ENCODE measurements around the gene PXK.
"Not testable (repeated sequence)": the region's sequence is repeated elsewhere in the genome, so short reads cannot be mapped to it uniquely, and the experiment has no call there.

The PXK gene

DNA sequence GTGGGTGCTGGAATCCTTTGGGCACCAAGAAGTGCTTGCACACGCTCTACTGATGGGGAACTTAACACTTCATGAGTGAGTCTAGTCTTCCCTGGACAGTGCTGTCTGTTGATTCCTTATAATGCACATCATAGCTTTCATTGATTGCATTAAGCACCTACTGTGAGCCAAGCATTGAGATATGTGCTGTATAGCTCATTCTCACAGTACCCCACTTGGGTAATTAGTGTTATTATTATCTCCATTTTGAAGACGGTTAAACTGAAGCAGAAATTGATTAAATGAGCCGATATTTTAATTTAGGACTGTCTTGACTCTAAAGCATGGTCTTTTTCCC lies 101.4 kb downstream of the PXK start:
- DNase-seq = no peak
- Histone ChIP-seq H3K27ac (ENCODE audit: low read length) (no peak overlapping the region), H3K4me2 (ENCODE audit: low read depth, low read length) (peak overlapping the region; percentile 69), H3K79me2 (ENCODE audit: low read length) (peaks cover 20% of the 10 kb centered on the region), H3K9ac (ENCODE audit: low read length) (peak overlapping the region; percentile 17; the same call in 1 of the 2 replicates), H3K9me3 (replicated peaks; ENCODE audit: insufficient read depth, low read length) (no peaks in the 10 kb centered on the region), H3K4me3 (ENCODE audit: low read length) (peak overlapping the region; percentile 53), H3K9me2 (replicated peaks; ENCODE audit: insufficient read depth, low read length) (no peaks in the 10 kb centered on the region), H4K20me1 (ENCODE audit: insufficient read depth, low read length) (no peaks in the 10 kb centered on the region), H2AFZ (ENCODE audit: low read length) (peak overlapping the region; percentile 55), H3K4me1 (ENCODE audit: low read length) (peaks cover 5% of the 10 kb centered on the region), H3K27me3 (replicated peaks; ENCODE audit: insufficient read depth, low read length) (no peaks in the 10 kb centered on the region), H3K36me3 (replicated peaks; ENCODE audit: insufficient read depth, low read length) (peaks cover 4% of the 10 kb centered on the region; the same call in 1 of the 2 replicates), H3F3A (ENCODE audit: insufficient read depth, low read length) (no peaks in the 10 kb centered on the region)
- TF ChIP-seq EZH2 (optimal IDR thresholded peaks at IDR 0.05; ENCODE audit: low read depth, low read length) = no peak
- TF ChIP-seq EZH2phosphoT487 (IDR thresholded peaks at IDR 0.05; ENCODE audit: low read length) = no peak
- TF ChIP-seq, protein P1, sequence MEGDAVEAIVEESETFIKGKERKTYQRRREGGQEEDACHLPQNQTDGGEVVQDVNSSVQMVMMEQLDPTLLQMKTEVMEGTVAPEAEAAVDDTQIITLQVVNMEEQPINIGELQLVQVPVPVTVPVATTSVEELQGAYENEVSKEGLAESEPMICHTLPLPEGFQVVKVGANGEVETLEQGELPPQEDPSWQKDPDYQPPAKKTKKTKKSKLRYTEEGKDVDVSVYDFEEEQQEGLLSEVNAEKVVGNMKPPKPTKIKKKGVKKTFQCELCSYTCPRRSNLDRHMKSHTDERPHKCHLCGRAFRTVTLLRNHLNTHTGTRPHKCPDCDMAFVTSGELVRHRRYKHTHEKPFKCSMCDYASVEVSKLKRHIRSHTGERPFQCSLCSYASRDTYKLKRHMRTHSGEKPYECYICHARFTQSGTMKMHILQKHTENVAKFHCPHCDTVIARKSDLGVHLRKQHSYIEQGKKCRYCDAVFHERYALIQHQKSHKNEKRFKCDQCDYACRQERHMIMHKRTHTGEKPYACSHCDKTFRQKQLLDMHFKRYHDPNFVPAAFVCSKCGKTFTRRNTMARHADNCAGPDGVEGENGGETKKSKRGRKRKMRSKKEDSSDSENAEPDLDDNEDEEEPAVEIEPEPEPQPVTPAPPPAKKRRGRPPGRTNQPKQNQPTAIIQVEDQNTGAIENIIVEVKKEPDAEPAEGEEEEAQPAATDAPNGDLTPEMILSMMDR (IDR thresholded peaks at IDR 0.05; ENCODE audit: low read length) = no peak

GRCh38 chr3:58434511-58434910 lies 101.8 kb downstream of the PXK start:
- Histone ChIP-seq H3K27ac (ENCODE audit: low read length) (no peak overlapping the region), H2AFZ (ENCODE audit: low read length) (no peak overlapping the region; the same call in 1 of the 2 replicates), H3K4me1 (ENCODE audit: low read length) (peaks cover 5% of the 10 kb centered on the region), H3K79me2 (ENCODE audit: low read length) (peaks cover 20% of the 10 kb centered on the region), H3K36me3 (replicated peaks; ENCODE audit: insufficient read depth, low read length) (peaks cover 4% of the 10 kb centered on the region; the same call in 1 of the 2 replicates), H3K9me3 (replicated peaks; ENCODE audit: insufficient read depth, low read length) (no peaks in the 10 kb centered on the region), H3F3A (ENCODE audit: insufficient read depth, low read length) (no peaks in the 10 kb centered on the region), H3K4me3 (ENCODE audit: low read length) (no peak overlapping the region), H3K4me2 (ENCODE audit: low read depth, low read length) (peak overlapping the region; percentile 69; the same call in 1 of the 2 replicates), H3K9ac (ENCODE audit: low read length) (no peak overlapping the region), H4K20me1 (ENCODE audit: insufficient read depth, low read length) (no peaks in the 10 kb centered on the region), H3K9me2 (replicated peaks; ENCODE audit: insufficient read depth, low read length) (no peaks in the 10 kb centered on the region), H3K27me3 (replicated peaks; ENCODE audit: insufficient read depth, low read length) (no peaks in the 10 kb centered on the region)
- TF ChIP-seq EZH2phosphoT487 (IDR thresholded peaks at IDR 0.05; ENCODE audit: low read length) (no peak), EZH2 (optimal IDR thresholded peaks at IDR 0.05; ENCODE audit: low read depth, low read length) (no peak)
- TF ChIP-seq, protein P1 (IDR thresholded peaks at IDR 0.05; ENCODE audit: low read length) = no peak
- no peak for DNase-seq

GRCh38 chr3:58434990-58435389 lies 102.3 kb downstream of the PXK start:
- Histone ChIP-seq H2AFZ (ENCODE audit: low read length) (no peak overlapping the region), H4K20me1 (ENCODE audit: insufficient read depth, low read length) (no peaks in the 10 kb centered on the region), H3K9me3 (replicated peaks; ENCODE audit: insufficient read depth, low read length) (no peaks in the 10 kb centered on the region), H3K79me2 (ENCODE audit: low read length) (peaks cover 20% of the 10 kb centered on the region), H3K9ac (ENCODE audit: low read length) (no peak overlapping the region), H3K4me3 (ENCODE audit: low read length) (no peak overlapping the region), H3F3A (ENCODE audit: insufficient read depth, low read length) (no peaks in the 10 kb centered on the region), H3K4me1 (ENCODE audit: low read length) (peaks cover 5% of the 10 kb centered on the region), H3K4me2 (ENCODE audit: low read depth, low read length) (no peak overlapping the region), H3K27ac (ENCODE audit: low read length) (no peak overlapping the region), H3K36me3 (replicated peaks; ENCODE audit: insufficient read depth, low read length) (peaks cover 3% of the 10 kb centered on the region; the same call in 1 of the 2 replicates), H3K27me3 (replicated peaks; ENCODE audit: insufficient read depth, low read length) (no peaks in the 10 kb centered on the region), H3K9me2 (replicated peaks; ENCODE audit: insufficient read depth, low read length) (no peaks in the 10 kb centered on the region)
- TF ChIP-seq EZH2phosphoT487 (IDR thresholded peaks at IDR 0.05; ENCODE audit: low read length) (no peak), EZH2 (optimal IDR thresholded peaks at IDR 0.05; ENCODE audit: low read depth, low read length) (no peak)
- TF ChIP-seq, protein P1 (IDR thresholded peaks at IDR 0.05; ENCODE audit: low read length) = no peak
- no peak for DNase-seq

DNA sequence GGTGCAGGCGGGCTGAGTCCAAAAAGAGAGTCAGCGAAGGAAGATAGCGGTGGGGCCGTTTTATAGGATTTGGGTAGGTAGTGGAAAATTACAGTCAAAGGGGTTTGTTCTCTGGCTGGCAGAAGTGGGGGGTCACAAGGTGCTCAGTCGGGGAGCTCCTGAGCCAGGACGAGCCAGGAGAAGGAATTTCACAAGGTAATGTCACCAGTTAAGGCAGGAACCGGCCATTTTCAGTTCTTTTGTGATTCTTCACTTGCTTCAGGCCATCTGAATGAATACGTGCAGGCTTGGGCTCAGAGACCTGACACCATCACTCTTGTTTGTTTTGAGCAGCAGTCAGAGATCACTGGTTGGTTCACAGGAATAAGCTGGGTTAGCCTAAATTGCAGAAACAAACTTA lies 104.6 kb downstream of the PXK start:
- H3K4me1 ChIP-seq (ENCODE audit: low read length); DNase-seq: not testable (repeated sequence)

GRCh38 chr3:58440996-58441355 lies 108.3 kb downstream of the PXK start:
- not testable (repeated sequence) for H4K20me1 ChIP-seq (ENCODE audit: insufficient read depth, low read length); H3K9me3 ChIP-seq (replicated peaks; ENCODE audit: insufficient read depth, low read length); H3K4me3 ChIP-seq (ENCODE audit: low read length); H3K36me3 ChIP-seq (replicated peaks; ENCODE audit: insufficient read depth, low read length); H3K27me3 ChIP-seq (replicated peaks; ENCODE audit: insufficient read depth, low read length); H2AFZ ChIP-seq (ENCODE audit: low read length); H3K9ac ChIP-seq (ENCODE audit: low read length); H3K79me2 ChIP-seq (ENCODE audit: low read length); H3K4me2 ChIP-seq (ENCODE audit: low read depth, low read length); H3K9me2 ChIP-seq (replicated peaks; ENCODE audit: insufficient read depth, low read length); H3K4me1 ChIP-seq (ENCODE audit: low read length); H3F3A ChIP-seq (ENCODE audit: insufficient read depth, low read length); H3K27ac ChIP-seq (ENCODE audit: low read length); DNase-seq

More for the DNA sequence above, 104.6 kb downstream of the PXK start:
- not testable (repeated sequence) for H3K4me3 ChIP-seq (ENCODE audit: low read length); H3K27ac ChIP-seq (ENCODE audit: low read length); H2AFZ ChIP-seq (ENCODE audit: low read length); H3F3A ChIP-seq (ENCODE audit: insufficient read depth, low read length); H3K9me2 ChIP-seq (replicated peaks; ENCODE audit: insufficient read depth, low read length); H3K9me3 ChIP-seq (replicated peaks; ENCODE audit: insufficient read depth, low read length); H3K36me3 ChIP-seq (replicated peaks; ENCODE audit: insufficient read depth, low read length); H3K9ac ChIP-seq (ENCODE audit: low read length); H3K27me3 ChIP-seq (replicated peaks; ENCODE audit: insufficient read depth, low read length); H3K4me2 ChIP-seq (ENCODE audit: low read depth, low read length); H4K20me1 ChIP-seq (ENCODE audit: insufficient read depth, low read length)
- peaks cover 12% of the 10 kb centered on the region for H3K79me2 ChIP-seq (ENCODE audit: low read length)
